ENCODE measurements around the gene CELSR3.

CELSR3 gene

DNA sequence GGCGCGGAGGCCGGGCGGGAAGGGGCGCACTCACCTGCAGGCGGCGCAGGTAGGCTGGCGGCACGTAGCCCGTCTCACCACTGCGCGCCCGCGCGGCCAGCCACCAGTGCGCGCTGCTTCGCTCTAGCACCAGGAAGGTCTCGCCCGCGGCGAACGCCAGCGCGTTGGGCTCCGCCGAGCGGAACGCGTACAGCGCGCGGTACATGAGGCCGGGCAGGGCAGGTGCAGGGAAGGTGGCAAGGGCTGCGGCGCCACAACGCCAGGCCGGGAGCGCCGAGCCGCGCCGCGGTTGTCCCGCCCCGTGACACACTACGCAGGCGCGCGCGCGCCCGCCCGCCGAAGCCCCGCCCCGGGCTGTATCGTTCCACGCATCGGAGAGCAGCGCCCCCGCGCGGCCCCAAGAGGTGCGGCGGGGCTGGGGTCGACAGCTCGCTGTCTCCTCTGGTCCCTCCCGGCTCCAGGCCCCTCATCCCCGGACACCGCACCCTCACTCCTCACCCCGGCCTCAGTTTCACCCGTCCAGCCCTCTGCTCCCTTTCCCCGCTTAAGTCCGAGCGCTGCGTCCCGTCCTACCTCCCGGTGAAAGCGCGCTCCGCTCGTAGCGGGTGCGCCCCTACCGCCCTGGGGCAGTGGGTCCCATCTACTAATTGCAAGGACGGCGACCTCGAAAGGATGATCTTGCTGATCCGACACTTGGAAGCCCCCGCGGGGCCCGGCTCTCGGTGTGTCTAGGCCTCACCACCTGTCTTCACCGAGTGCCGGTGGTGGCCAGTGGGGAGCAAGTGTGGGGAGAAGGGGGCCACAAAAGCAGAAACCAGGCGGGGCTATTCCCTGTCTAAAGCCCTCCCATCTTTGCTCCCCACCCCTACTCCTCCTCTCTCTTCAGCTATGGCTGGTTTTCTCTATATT is 23.2 kb upstream of the CELSR3 start, which contains the start of gene NCKIPSD:
NCKIPSD (minus strand) TSS at position 313 of the 909 bp plus-strand sequence; CDS start at position 205, 108 bp downstream.
- peak; percentile 87 for DNase-seq

DNA sequence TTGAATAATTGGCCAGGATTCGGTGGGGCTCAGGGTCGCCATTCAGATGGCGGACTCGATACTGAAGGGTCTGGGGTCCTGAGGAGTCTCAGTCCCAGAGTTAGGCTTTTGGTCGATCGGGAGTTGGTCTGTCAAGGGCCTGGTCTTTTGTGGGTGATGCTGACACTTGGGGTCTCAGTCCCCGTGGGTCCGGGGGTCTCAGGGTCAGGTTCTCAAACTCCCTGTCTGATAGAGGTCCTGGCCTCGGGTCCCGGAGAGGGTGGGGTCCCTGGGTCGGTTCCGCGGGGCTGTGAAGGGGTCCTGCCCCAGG is 22.6 kb upstream of the CELSR3 start:
- no peak for DNase-seq

DNA sequence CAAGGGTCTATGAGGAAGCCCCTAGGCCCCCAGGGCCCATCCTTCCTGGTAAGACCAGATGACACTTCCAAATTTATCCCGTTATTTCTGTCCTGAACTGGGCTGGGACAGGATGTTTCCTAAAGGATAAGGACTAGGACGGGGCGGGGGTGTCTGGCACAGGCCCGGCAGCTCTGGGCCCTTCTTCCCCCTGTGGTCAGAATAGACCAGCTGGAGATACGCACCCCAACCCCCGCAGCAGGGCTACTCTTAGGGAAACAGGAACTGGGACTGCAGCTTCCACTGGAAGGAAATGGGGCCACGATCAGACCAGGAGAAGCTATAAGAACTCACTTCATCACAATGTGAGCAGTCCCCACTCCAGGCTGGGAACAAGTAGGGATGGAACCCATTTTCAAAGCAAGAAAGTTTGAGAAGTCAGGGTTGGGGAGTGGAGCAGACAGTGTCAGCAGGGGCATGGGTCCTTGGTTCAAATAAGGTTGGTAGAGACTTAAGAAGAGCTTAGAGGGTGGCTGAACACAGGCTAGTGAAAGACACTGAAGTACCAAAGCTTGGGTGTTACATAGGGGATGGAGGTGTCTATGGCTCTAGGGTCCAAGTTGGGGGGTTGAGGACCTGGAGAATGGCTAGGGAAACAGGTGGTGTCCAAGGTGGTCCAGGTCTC is 21.9 kb upstream of the CELSR3 start:
- no peak for DNase-seq

DNA sequence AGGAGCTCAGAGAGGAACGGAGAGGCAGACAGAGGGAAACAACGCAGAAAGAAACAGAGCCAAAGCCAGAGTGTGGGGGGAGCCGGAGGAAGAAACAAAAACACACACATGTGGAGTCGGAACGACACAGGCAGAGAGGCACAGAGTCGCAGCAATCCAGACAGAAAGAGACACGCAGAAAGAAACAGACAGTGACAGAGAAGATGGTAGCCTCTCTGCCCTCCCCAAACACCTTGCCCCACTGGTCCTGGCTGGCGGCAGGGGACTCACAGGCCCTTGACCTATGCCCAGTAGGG is 21.3 kb upstream of the CELSR3 start:
- DNase-seq, result no peak

DNA sequence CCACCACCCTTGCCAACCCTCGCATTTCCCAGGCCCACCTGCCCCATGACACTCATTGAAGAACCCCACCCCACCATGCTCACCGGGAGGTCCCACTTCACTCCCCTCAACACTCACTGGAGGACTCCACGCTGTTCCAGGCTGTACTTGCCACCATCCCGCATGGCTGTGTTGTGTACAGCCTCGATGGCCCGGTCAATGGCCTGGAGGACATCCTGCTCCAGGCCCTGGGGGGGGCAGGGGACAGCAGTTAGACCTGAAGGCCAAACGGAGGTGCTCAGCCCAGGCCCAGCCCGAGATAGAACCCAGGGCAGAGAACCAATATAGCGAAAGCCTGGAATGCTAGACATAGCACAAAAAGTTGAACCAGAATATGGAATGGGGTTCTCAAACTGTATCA is 20.1 kb upstream of the CELSR3 start:
- DNase-seq, result no peak

DNA sequence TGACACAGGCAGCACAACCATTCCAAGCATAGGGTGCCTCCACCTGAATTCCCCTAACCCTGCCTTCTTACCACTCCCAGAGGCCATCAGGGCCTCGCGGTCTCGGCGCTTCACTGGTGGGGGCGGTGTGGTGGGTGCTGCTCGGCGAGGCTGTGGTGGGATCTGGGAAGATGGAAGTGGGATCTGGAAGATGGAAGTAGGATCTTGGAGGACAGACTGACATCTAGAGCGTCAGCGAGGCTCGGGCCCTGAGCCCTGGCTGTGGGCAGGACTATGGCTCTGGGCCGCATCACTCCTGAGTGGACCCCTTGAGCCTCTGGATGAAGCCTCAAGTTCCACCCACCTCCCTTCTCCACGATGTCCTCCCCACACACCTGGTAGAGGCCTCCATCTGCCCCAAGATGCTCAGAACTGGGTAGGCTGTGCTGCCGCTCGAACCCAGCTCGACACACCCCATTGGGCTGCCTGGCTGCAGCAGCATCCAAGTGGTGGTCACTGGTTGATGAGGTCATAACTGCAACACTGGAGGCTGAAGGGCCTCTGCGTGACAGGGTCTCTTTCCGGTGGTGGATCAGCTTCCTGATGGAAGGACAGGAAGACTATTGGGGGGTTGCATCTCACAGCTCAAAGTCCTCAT is 19.4 kb upstream of the CELSR3 start:
- no peak for DNase-seq

DNA sequence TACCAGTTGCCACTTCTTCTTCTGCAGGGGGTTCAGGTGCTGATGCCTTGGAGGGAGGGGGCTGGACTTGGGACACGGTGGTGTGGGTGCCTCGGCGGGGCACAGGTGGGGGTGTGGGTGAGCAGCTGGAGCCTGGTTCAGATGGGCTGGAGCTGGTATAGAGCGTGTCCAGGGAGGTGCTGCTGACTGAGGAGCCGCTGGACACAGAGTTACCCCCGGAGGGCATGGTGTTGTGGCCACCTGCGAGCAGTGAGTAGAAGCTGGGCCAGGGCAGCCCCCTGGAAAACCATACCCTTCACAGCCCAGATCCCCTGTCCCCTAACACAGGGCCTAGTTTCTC is 18.8 kb upstream of the CELSR3 start:
- DNase-seq, result no peak

DNA sequence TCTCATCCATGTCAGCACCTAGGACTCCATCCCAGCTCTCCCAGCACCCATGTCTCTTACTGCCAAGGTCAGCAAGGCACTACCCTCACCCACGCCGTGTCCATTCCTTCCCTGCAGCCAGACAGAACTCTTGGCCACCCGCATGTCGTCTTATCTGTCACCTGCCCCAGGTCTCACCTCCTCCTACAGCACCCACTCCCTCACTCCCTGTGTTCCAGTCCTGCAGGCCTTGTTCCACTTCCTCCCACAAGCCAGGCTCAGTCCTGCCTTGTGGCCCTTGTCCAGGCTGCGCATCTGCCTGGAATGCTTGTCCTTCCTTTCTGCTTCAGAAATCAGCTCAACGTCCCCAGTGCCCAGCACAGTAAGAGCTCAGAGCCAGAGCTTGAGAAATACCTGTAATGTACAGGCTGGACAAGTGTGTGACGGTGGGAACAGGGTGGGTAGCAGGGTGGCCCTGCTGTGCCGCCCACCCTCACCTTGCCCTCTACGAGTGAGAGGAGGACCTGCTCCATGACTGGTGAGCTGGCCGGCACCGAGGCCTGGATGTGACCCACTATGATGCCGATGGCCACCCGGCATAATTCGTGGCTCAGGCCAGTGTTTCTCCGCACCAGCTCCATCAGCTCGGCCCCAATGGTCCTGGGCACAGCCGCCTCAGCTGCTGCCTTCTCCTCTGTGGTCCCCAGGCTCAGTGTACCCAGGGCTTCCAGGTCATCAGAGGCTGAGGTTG is 18.3 kb upstream of the CELSR3 start:
- DNase-seq, result no peak

DNA sequence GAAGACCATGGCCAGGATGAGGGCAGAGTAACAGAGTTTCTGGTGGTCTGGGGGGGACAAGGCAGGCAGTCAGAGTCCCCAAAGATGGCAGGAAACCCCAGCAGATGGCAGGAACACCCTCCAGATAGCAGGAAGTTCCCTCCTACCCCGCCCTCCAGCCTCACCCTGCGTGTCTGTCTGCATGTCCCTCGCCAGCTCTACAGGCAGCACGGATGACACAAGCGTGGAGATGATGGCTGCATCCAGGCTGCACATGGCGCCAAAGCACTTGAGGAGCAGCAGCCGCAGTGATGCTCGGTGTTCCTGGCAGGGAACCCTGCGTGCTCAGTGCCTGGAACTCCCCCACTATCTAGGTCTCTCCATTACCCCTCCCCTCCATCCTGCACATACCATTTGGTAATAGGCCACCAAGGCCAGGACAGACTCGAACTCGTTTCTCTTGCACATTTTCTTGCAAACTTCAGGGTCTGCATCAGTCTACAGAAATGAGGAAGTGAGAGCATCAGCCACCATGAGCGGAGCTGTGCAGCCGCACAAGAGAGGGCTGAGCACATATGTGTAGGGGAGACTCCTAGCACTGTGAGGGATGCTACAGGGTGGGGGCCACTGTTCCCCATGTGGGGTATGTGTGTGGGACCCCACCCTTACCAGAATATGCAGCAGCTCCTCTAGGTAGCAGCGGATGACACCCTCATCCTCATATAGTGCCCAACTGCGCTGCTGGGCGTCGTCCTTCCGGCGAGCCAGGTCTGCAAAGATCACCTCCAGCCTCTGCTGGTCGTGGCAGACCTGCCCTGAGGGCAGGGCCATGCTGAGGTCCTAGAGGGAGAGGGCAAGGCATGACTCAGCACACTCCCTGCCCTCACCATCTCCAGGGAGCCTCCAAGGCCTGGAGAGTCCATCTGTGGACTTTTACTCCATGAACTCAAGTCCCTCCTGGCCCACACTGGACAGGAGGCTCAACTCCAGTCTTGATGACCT is 17.0 kb upstream of the CELSR3 start:
- no peak for DNase-seq

DNA sequence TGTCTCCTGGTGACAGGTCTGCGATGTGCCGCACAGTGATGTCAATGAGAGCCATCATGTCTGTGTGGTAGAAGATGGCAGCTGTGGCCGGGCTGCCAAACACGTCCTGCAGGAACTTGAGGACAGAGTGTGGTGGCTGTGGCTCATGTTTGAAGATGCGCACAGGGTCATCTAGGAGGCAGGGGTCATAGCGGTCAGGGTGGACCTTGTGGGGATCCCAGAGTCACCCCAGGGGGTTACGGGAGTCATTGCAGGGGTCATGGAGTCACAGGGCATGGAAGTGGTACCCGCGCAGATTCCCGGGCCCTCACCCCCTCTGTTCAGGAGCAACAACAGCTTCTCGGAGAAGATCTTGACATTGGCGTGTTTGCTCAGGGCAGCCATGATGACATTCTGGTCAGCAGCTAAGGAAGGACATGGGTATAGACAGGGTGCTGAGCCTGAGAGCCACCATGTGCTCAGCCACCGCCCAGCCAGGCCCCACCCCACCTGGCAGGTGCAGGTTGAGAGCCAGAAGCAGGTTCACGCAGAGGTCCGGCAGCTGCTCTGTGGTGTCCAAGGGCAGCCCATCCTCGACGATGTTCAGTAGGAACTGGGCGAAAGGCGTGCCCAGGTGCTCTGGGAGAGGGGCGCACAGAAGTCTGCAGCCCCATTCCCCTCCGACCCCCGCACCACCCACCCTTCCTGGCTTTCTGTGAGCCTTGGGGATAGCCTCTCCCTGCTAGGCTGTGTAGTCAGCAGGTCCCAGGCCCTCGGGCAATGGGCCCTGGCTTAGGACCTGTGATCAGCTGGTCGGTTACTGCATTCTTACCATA is 16.1 kb upstream of the CELSR3 start:
- DNase-seq, result no peak

DNA sequence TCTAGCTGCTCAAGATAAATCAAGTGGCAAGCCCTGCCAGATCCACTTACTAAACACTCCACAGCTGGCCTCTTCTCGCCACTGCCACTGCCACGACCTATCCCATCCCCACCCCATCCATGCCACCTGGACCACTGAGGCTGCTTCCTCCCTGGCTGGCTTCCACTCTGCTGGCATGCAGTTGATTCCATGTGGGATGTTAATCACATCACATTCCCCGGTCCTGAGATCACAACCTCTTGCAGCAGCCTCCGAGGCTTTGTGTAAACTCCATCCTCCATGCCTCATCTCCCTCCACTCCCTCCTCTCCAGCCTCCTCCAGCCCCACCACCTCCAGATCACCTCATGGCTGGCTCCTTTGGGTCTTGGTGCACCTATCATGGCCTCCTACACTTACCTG is 15.4 kb upstream of the CELSR3 start:
- no peak for DNase-seq

DNA sequence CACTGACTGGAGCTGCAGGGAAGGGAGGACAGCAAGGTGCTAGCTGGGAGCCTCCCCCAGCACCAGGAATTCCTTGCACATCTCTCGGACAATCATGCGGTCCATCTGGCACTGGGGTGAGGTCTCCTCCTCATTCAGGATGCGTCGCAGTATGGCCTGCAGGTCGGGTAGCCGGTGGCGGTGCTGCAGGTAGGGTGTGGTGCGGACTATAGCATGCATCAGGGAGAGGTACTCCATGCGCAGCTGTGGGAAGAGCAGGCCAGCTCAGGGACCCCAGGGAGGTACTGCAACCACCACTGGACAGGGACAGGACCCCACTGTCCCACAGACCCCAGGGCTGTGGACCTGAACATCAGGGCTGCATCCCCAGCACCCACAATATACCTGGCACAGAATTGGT is 11.8 kb upstream of the CELSR3 start:
- no peak for DNase-seq

DNA sequence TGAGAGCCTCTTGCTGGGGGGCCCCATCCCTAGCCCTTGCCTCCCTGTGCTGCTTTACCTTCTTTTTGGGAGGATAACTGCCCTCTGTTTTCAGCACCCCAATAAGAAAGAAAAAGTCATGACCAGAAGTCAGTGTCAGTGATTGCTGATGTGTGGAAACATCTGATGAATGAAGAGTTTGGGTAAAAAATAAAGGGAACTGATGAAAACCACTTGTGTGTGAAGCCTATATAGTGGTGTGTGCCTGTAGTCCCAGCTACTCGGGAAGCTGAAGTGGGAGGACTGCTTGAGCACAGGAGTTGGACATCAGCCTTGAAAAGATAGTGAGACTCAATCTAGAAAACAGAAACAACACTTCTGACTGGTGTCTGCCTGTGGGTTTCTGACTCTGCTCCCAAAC is 9.8 kb upstream of the CELSR3 start:
- DNase-seq, result no peak

DNA sequence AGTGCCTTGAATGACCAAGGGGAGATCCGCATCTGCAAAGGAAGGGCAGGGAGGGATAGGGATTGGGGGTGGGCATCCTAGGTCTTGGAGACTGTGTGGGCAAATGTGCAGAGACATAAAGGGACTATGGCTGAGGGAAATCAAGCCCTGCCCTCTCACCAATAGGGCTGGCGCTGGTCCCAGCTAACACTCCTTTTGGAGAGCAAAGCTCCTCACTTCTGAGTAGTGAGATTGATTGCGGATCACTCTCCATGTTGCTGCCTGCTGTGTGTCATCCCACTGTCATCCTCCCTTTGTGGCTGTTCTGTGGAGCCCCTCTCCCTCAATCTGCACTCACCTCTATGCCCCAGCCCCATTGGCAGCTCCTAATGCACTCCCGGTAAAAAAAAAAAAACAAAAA is 2.2 kb upstream of the CELSR3 start:
- no peak for DNase-seq

DNA sequence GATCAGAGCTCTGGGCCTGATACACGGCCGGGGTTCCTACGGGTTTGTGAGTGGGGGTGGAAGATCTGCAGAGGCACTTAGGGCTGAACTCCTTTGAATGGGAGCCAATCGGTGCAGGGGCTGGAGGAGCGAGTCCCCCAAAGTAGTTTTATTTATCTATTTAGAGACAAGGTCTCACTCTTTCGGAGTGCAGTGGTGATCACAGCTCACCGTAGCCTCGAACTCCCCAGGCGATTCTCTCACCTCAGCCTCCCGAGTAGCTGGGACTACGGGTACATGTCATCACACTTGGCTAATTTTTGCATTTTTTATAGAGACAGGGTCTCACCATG is 1.6 kb upstream of the CELSR3 start:
- DNase-seq, result no peak

DNA sequence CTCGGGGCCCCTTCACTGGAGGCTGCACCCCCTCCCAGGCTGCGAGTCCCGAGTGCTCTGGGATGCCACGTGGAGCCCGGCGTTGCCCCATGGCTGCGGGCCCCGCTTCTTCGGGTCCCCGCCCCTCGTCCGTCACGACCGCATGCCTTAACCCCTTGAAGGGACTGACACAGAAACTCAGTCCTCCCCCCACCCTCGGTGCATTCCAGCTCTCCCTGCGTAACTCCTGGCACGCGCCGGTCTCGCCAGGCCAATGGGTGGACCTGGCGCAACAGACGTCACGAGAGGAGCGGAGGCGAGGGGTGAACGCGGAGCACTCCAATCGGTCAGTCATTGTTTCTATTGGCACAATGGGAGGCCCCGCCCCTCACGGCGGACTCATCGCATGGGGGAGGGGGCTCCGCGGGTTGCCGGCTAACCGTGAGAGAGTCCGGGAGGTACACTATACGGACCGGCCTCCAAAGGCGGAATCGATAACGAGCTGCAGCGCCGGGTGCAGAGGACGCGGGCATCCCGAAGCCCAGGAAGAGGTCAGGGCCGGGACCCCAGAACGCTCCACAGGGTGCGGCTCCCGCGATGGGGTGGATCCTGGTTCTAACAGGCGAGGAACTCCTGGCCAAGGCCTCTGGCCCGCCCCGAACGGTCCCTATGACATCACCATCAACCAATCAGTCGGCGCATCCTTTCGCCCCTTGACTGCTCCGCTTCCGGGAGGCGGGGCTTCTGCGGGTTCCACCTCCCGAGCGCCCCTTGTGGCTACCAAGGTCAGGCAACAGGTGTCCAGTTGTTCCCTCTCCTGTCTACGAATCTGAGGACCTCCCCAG is 1.0 kb upstream of the CELSR3 start:
- DNase-seq, result peak; percentile 78 to 80

DNA sequence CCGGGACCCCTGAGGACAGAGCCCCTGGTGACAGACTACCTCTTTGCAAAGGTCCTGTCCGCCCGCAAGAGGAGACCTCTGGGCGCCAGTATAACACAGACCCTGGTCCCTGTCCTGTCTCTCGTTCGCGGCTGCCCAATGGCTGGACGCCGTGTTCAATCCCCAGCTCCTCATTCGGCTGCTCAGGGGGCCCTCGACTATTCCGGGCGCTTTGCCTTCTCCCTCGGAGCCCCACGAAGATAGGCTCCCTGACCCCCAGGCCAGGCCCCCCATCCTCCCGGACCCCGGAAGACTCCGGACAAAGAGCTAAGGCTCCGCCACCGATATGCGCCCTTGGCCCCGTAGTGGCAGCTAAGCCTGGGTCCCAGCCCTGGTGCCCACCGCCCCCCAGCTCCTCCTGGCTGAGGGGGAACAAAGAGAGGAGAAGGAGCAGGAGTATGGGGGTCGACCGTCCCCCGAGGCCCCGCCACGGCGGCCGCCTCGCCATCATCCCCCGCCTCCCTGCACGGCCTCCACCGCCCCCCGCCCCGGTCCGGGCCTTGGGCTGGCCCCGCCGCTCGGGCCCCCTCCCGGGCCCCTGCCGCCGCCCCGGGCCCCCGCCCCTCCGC is 437 bp downstream of the CELSR3 start:
- no peak for DNase-seq

DNA sequence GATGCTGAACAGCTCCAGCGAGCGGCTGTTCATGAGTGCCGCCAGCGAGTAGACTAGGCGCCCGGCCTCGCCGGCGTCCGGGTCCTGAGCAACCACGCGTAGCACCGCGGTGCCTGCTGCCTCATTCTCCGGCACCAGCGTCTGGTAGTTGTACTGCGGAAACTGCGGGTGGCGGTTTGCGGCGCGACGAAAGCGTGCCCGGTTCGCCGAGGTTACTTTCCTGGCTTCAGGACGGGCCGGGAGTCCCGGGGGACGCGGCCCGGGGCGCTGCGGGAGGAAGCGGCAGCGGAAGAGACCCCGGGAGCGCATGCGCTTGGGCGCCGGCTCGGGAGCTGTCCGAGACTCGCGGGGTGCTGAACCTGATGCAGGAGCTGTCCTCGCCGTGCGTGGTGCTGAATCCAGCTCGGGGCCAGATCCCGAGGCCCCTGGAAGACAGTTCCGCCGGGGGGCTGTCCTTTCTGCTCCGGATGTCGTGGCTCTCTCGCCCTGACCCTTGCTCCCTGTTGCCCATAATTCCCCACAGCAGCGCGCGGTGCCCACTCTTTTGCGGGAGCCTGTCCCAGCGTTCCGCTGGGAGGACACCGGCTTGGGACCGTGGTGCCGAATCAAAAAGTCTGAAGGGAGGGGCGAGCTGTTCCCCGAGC is 1.1 kb downstream of the CELSR3 start:
- peak; percentile 57 to 60 for DNase-seq

DNA sequence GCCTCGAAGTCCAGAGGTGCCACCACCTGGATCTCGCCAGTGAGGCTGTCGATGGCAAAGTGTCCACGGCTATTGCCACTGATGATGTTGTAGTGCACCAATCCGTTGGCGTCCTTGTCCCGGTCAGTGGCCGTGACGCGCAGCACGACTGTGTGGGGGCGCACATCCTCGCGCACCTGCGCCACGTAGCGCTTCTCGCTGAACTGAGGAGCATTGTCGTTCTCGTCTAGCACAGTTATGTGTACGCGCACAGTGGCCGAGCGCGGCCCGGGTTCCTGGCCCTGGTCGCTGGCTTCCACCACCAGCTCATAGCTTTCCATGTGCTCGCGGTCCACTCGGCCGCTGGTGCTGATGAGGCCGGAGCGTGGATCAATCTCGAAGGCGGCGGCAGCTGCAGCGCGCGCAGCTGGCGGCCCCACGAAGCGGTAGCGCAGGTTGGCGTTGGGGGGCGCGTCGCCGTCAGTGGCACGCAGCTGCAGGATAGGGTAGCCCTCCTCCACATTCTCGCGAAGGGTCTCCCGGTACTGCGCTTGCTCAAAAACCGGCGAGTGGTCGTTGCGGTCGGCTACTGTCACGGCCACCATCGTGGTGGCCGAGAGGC is 1.8 kb downstream of the CELSR3 start:
- DNase-seq, result no peak
